SJSA1 (cell line): ENCODE measurements around the gene MST1R. TPM values are rescaled to one million over a fixed set of nuclear protein-coding genes. Genes with fewer than 3 reads are reported as not detected.
"Not testable (repeated sequence)": the region's sequence is repeated elsewhere in the genome, so short reads cannot be mapped to it uniquely, and the experiment has no call there.

Source experiments
- DNase-seq, 2 experiments: peaks; one replicate each; pipeline ENCODE4 v3.0.0-alpha.2; 2015 to 2020; ENCODE audit warnings: low spot score in 2 of 2, low read depth in 1 of 2
- H3K27ac ChIP-seq: fragments of 250-450 bp; sonication (Bioruptor Pico); 2 replicates; pipeline ENCODE4 v1.5.1; 2020; ENCODE audit warnings: mild to moderate bottlenecking, moderate library complexity
- H3K27me3 ChIP-seq: fragments of 250-450 bp; sonication (Bioruptor Pico); replicated peaks from 2 replicates; pipeline ENCODE4 v1.5.1; 2020; ENCODE audit warnings: mild to moderate bottlenecking, moderate library complexity
- H3K36me3 ChIP-seq: fragments of 250-450 bp; sonication (Bioruptor Pico); 2 replicates; pipeline ENCODE4 v1.5.1; 2020; ENCODE audit warnings: mild to moderate bottlenecking
- H3K4me1 ChIP-seq: fragments of 250-450 bp; sonication (Bioruptor Pico); replicated peaks from 2 replicates; pipeline ENCODE4 v1.6.1; 2021; ENCODE audit warnings: mild to moderate bottlenecking
- H3K4me3 ChIP-seq: fragments of 250-450 bp; sonication (Bioruptor Pico); 2 replicates; pipeline ENCODE4 v1.5.1; 2020; ENCODE audit warnings: mild to moderate bottlenecking
- H3K9me3 ChIP-seq: fragments of 250-450 bp; sonication (Bioruptor Pico); replicated peaks from 2 replicates; pipeline ENCODE4 v1.5.1; 2020; ENCODE audit warnings: mild to moderate bottlenecking
- total RNA-seq: library from RNA; depleted of rRNA; stranded (reverse); fragments of >200 nt; shearing (Covaris generic); gene quantifications from 2 replicates; pipeline ENCODE4 v1.2.3, GENCODE V29; 2014

MST1R gene
- total RNA-seq, 1 experiment from 2014 or later, result not detected

DNA sequence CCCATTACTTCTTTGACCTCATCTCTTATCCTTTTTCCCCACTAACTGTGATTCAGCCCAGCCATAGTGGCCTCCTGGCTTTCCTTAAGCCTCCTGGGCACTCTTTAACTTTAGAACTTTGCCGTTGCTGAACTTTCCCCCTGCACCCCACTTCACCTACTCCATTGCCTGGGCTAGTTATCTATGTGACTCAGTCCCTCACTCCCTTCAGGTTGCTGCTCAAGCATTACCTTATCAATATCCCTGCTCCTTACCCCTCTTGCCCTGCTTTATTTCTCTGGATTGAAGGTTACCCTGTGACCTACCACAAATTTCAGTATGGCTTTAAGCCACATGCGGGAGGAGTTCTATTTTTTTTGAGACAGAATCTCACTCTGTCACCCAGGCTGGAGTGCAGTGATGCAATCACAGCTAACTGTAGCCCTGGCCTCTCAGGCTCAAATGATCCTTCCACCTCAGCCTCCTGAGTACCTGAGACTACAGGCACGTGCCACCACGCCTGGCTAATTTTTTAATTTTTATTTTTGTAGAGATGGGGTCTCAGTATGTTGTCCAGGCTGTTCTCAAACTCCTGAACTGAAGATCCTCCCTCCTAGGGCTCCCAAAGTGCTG, 22.6 kb upstream of the MST1R start:
- Histone ChIP-seq H3K36me3 (no peaks in the 10 kb centered on the region), H3K4me1 (peaks cover 25% of the 10 kb centered on the region), H3K27me3 (no peaks in the 10 kb centered on the region), H3K4me3 (no peak overlapping the region), H3K9me3 (no peaks in the 10 kb centered on the region), H3K27ac (no peak overlapping the region)
- no peak for DNase-seq

DNA sequence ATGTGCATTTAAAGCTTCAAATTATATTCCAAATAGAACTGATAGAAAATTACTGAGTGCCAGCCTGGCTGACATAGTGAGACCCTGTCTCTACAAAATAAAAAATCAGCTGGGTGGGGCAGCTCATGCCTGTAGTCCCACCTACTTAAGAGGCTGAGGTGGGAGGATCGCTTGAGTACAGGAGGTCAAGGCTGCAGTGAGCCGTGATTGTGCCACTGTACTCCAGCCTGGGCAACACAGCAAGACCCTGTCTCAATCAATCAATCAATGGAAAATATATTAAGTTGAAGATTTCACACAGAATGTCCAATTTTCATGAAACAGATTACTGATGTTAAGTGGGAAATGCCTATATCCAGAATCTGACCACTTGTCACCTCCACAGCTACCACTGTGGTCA, 21.8 kb upstream of the MST1R start:
- no peak overlapping the region for H3K27ac ChIP-seq

GRCh38 chr3:49924683-49925082, 21.0 kb upstream of the MST1R start:
- Histone ChIP-seq H3K9me3 (no peaks in the 10 kb centered on the region), H3K36me3 (no peaks in the 10 kb centered on the region), H3K4me1 (peaks cover 18% of the 10 kb centered on the region), H3K27ac (0 out of 2 replicates have a peak overlapping the region, but pooled peaks have one; percentile 15), H3K27me3 (no peaks in the 10 kb centered on the region), H3K4me3 (no peak overlapping the region)
- DNase-seq, result peak in 1 of 2 experiments; percentile 33

More for the DNA sequence above, 21.8 kb upstream of the MST1R start:
- H3K36me3 ChIP-seq, result no peaks in the 10 kb centered on the region
- no peak overlapping the region for H3K4me3 ChIP-seq
- DNase-seq, result no peak
- no peaks in the 10 kb centered on the region for H3K9me3 ChIP-seq
- no peaks in the 10 kb centered on the region for H3K27me3 ChIP-seq
- H3K4me1 ChIP-seq, result peaks cover 25% of the 10 kb centered on the region

GRCh38 chr3:49917806-49918590, 14.3 kb upstream of the MST1R start:
- H3K9me3 ChIP-seq, H3K4me3 ChIP-seq, H3K4me1 ChIP-seq, H3K27me3 ChIP-seq, DNase-seq, H3K27ac ChIP-seq, H3K36me3 ChIP-seq: not testable (repeated sequence)

- no peak for DNase-seq
- no peak overlapping the region for H3K27ac ChIP-seq
- no peaks in the 10 kb centered on the region for H3K9me3 ChIP-seq
- no peaks in the 10 kb centered on the region for H3K36me3 ChIP-seq
- H3K27me3 ChIP-seq, result no peaks in the 10 kb centered on the region
- no peaks in the 10 kb centered on the region for H3K4me1 ChIP-seq
- no peak overlapping the region for H3K4me3 ChIP-seq
These were observed 13.0 kb upstream of the MST1R start for GRCh38 chr3:49916686-49917085.

GRCh38 chr3:49914906-49915305, 11.2 kb upstream of the MST1R start:
- H3K36me3 ChIP-seq, result 0 out of 2 replicates have a peak, but pooled peaks cover 4% of the 10 kb centered on the region
- no peaks in the 10 kb centered on the region for H3K27me3 ChIP-seq
- no peaks in the 10 kb centered on the region for H3K9me3 ChIP-seq
- no peaks in the 10 kb centered on the region for H3K4me1 ChIP-seq
- DNase-seq, result no peak
- no peak overlapping the region for H3K4me3 ChIP-seq
- H3K27ac ChIP-seq, result no peak overlapping the region

- Histone ChIP-seq H3K4me1 (no peaks in the 10 kb centered on the region), H3K27me3 (no peaks in the 10 kb centered on the region), H3K27ac (no peak overlapping the region), H3K36me3 (0 out of 2 replicates have a peak, but pooled peaks cover 4% of the 10 kb centered on the region), H3K9me3 (no peaks in the 10 kb centered on the region), H3K4me3 (no peak overlapping the region)
- no peak for DNase-seq
These were observed 9.2 kb upstream of the MST1R start for GRCh38 chr3:49912881-49913281.

DNA sequence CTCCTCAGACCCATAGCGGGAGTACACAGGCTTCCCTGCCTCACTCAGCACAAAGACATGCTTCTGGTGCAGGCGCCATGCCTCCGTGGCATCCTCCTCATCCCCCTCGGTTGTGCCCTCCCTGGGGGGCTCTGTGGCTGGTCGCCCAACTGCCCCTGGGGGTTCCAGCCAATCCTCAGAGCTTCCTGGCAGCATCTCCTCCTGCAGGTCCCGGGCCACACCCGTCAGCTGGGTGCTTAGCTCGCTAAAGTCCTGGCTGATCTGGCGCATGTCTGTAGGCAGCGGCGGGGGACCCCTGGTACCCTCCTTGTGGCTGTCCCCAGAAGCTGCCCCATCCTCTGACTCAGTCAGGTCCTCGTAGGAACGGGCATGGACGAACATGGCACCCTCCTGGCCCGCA, 7.9 kb upstream of the MST1R start:
- no peaks in the 10 kb centered on the region for H3K9me3 ChIP-seq
- H3K36me3 ChIP-seq, result 0 out of 2 replicates have a peak, but pooled peaks cover 4% of the 10 kb centered on the region
- no peaks in the 10 kb centered on the region for H3K4me1 ChIP-seq
- no peak for DNase-seq
- no peaks in the 10 kb centered on the region for H3K27me3 ChIP-seq
- H3K4me3 ChIP-seq, result no peak overlapping the region
- no peak overlapping the region for H3K27ac ChIP-seq

- no peak overlapping the region for H3K27ac ChIP-seq
- no peaks in the 10 kb centered on the region for H3K9me3 ChIP-seq
- no peak overlapping the region for H3K4me3 ChIP-seq
- DNase-seq, result no peak
- 0 out of 2 replicates have a peak, but pooled peaks cover 4% of the 10 kb centered on the region for H3K36me3 ChIP-seq
- H3K4me1 ChIP-seq, result no peaks in the 10 kb centered on the region; the same call in 1 of the 2 replicates
- no peaks in the 10 kb centered on the region for H3K27me3 ChIP-seq
These were observed 7.4 kb upstream of the MST1R start for GRCh38 chr3:49911124-49911420.

- Histone ChIP-seq H3K27ac (no peak overlapping the region), H3K9me3 (no peaks in the 10 kb centered on the region), H3K27me3 (no peaks in the 10 kb centered on the region)
These were observed 6.9 kb upstream of the MST1R start for GRCh38 chr3:49910409-49911123.

DNA sequence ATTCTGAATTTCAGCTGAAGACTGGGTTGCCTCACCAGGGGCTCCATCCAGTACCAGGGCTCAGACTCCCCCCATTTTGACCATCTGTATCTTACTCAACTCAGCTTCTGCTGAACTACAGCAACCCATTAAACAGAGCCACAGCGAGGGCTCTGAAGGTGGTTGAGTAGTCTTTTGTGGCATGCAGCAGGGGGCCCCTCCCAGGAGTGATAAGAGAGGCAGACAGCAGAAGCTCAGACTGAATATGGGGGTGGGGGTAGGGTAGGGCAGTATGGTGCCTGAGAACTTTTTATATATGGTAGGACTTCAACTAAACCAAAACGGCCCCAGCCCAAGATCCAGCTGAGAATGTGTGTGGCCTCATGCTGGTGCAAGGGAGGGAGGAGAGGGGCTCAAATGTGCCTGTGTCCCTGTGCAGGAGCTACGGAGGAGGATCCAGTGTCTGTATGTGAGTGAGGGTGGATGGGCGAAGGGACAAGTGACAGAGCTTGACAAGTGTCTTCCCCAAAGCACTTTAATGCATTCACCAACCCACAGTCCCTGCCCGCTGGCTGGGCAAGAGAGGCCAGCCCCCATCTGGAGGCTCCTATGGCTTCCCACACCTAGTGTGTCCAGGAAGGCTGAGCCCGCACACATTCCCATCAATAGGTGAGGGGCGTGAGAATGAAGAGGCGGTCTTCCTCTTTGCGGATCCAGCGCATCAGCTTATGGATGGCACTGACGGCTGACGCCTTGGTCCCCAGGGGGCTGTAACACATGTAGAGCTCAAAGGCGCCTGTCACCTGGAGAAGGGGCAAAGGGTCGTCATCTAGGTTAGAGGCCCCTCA, 4.9 kb upstream of the MST1R start:
- no peak for DNase-seq
- Histone ChIP-seq H3K27me3 (no peaks in the 10 kb centered on the region), H3K4me1 (no peaks in the 10 kb centered on the region; the same call in 1 of the 2 replicates), H3K4me3 (no peak overlapping the region), H3K9me3 (no peaks in the 10 kb centered on the region), H3K27ac (no peak overlapping the region), H3K36me3 (0 out of 2 replicates have a peak, but pooled peaks cover 4% of the 10 kb centered on the region)

More at GRCh38 chr3:49910409-49911123, 6.9 kb upstream of the MST1R start:
- Histone ChIP-seq H3K4me3 (no peak overlapping the region), H3K36me3 (0 out of 2 replicates have a peak, but pooled peaks cover 4% of the 10 kb centered on the region), H3K4me1 (no peaks in the 10 kb centered on the region; the same call in 1 of the 2 replicates)
- DNase-seq, result no peak

GRCh38 chr3:49906073-49906743, 2.5 kb upstream of the MST1R start:
- Histone ChIP-seq H3K4me3 (no peak overlapping the region), H3K4me1 (no peaks in the 10 kb centered on the region; the same call in 1 of the 2 replicates), H3K36me3 (0 out of 2 replicates have a peak, but pooled peaks cover 4% of the 10 kb centered on the region), H3K27me3 (no peaks in the 10 kb centered on the region), H3K9me3 (no peaks in the 10 kb centered on the region), H3K27ac (no peak overlapping the region)
- DNase-seq, result no peak

GRCh38 chr3:49904448-49904847, 775 bp upstream of the MST1R start:
- H3K9me3 ChIP-seq, H3K27me3 ChIP-seq, DNase-seq, H3K4me3 ChIP-seq, H3K4me1 ChIP-seq, H3K27ac ChIP-seq, H3K36me3 ChIP-seq: not testable (repeated sequence)
